AG10803 (cell line): Measurements from ENCODE around the gene TNFRSF1B.
A peak's percentile ranks its signal among the peaks of the same experiment; 100 is the strongest.

Source experiments
- DNase-seq: peaks from one replicate; pipeline ENCODE4 v3.0.0; 2010; ENCODE audit warnings: low read depth
- H3K4me3 ChIP-seq: 2 replicates; pipeline ENCODE4 v1.5.1; 2011; ENCODE audit warnings: mild to moderate bottlenecking, low read length, control low read depth
- TF ChIP-seq, protein P1 (sequence below): conservative IDR thresholded peaks from 2 replicates; pipeline ENCODE4 v1.5.1; 2011; ENCODE audit warnings: mild to moderate bottlenecking, low read length, control low read depth, inconsistent platforms

The TNFRSF1B gene

DNA sequence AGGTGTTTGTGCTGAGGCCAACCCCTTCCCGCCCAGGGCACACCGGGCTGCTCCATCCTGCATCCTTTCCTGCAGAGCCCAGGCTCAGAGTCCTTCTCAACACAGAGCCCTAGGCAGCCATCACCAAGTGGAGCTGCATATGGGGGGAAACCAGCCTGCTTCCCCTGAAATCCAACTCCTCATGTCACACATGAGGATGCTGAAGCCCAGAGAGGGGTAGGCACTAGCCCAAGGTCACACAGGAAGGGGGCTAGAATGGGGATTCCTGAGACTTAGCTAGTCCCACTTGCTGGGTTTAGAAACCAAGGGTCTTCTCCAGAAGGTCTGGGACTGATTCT, 5.5 kb upstream of the TNFRSF1B start:
- H3K4me3 ChIP-seq, result no peak overlapping the region
- no peak for DNase-seq
- TF ChIP-seq, protein P1, sequence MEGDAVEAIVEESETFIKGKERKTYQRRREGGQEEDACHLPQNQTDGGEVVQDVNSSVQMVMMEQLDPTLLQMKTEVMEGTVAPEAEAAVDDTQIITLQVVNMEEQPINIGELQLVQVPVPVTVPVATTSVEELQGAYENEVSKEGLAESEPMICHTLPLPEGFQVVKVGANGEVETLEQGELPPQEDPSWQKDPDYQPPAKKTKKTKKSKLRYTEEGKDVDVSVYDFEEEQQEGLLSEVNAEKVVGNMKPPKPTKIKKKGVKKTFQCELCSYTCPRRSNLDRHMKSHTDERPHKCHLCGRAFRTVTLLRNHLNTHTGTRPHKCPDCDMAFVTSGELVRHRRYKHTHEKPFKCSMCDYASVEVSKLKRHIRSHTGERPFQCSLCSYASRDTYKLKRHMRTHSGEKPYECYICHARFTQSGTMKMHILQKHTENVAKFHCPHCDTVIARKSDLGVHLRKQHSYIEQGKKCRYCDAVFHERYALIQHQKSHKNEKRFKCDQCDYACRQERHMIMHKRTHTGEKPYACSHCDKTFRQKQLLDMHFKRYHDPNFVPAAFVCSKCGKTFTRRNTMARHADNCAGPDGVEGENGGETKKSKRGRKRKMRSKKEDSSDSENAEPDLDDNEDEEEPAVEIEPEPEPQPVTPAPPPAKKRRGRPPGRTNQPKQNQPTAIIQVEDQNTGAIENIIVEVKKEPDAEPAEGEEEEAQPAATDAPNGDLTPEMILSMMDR, result no peak

GRCh38 chr1:12161662-12162458, 4.9 kb upstream of the TNFRSF1B start:
- TF ChIP-seq, protein P1, result no peak
- no peak overlapping the region for H3K4me3 ChIP-seq
- peak; percentile 83 for DNase-seq

DNA sequence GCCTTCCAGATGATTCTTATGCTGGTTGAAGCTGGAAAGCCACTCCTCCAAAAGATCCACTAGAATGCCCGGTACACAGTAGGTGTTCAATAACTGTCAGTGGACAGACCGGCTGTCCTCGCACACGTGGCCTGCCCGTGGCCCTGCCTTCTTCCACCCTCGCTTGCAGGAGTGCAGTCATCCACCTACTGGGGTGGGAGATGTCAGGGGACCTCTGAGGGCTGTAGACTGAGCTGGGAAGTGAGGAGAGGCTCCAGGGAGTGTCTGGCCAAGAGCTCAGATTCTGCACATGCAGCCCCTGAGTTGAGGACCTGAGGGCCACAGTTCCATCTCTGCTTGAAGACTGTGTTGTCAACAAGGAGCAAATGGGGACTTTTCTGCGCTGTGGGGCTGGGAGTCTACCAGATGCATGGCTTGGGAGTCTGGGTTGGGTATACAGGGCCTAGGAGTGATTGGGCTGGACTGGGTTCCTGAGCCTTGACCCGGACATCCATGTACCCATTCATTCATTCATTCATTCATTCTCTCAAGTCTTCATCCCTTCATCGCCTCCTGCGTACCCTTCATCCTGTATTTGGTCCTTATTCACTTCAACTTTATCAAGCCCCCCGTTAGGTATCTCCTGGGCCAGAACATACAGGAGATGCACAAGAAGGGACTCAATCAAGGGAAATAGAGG, 4.2 kb upstream of the TNFRSF1B start:
- H3K4me3 ChIP-seq, result no peak overlapping the region
- TF ChIP-seq, protein P1, result no peak
- DNase-seq, result no peak

- DNase-seq, result no peak
- H3K4me3 ChIP-seq, result no peak overlapping the region
- TF ChIP-seq, protein P1, result no peak
These were observed 3.6 kb upstream of the TNFRSF1B start for GRCh38 chr1:12163210-12163609.

DNA sequence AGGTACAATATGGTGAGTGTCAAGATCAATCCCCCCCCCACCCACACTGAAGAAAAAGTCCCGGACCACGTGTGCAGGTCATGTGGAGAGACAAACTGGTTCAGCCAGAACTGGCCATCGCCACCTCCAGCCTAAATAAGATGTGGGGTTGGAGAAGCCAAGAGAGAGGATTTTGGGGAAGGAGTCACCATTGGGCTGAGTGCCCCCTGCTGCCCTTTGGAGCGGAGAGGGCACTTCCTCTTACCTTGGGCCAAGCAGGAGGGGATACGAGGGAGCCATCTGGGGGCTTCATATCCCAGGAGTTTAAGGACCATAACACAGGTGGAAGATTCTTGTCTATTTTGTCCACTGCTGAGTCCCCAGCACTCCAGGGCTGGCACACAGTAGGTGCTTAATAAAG, 2.6 kb upstream of the TNFRSF1B start:
- TF ChIP-seq, protein P1, result no peak
- DNase-seq, result no peak
- H3K4me3 ChIP-seq, result no peak overlapping the region

DNA sequence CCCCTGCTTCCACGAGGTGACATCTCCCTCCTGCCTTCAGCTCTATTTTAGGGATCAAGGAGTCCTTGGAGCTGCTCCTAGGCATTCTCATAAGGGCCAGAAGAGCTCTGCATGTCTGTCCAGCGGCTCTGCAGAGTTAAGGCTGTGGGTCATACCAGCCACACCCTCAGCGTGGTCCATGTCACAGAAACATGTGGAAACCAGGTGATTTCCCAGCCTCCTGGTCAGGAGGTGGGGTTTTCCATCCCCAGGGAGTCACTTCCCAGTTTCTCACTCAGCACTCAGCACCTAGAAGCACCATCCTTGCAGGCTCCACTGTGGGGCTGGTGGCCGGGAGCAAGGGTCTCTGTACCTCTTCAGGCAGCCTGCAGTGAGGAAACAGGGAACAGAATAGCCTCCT, 1.4 kb upstream of the TNFRSF1B start:
- DNase-seq, result no peak
- TF ChIP-seq, protein P1, result no peak
- no peak overlapping the region for H3K4me3 ChIP-seq
